Measurements from ENCODE around the gene GHR.

The GHR gene

DNA sequence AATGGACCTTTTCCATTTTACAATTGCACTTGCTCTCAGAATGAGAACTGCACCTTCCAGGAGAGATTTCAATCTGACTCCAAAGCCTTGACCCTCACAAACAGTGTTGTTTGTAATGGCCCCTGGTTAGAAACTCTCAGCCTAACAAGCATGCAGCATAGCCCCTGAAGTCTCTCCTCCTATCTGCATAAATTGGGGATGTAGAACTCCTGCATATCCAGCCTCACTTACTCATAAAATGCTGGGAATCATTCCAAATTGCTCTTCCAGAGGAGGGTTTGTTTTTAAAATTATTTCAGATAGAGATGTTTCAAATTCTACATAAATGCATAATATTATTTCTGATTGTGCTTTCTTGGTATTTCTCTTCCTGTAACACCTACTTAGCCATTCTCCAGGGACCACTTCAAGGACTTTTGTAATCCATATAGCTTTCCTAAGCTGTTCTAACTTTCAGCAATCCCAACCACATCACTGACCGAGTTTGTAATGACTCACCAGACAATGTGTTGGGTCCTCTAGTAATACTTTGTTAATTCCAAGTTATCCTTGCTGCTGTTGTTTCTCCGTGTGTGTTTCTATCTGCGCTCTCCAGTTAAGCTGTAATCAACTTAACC is 189.6 kb downstream of the GHR start:
- CTCF ChIA-PET, result interaction anchor here (1.0 to 1.1 kb wide), 2 partner anchors 29 to 189 kb away, joined by 3 to 6 read pairs; partner anchors contain the start of gene GHR
- no peak overlapping the region for H3K4me3 ChIP-seq (ENCODE audit: low read depth, low read length)

DNA sequence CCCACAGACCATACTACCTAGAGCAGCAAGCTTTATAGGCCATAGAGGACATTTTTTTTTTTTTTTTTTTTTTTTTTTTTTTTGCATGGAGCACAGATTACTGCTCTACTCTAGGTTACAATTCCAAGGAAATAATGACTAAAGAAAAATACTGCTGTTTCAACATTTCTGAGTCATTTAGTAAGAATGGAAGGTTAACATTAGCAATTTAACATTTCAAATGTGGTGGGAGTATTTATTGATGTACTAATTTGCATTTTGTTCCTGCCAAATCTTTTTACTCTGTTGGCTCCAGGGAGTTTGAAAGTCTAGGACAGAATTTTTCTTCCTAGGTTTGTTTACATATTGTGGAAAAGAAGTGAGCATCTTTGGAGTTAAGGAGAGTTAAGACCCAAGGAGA is 191.3 kb downstream of the GHR start:
- H3K4me1 ChIP-seq (ENCODE audit: control insufficient read depth, insufficient read depth, low read length), result 0 out of 2 replicates have a peak, but pooled peaks cover 3% of the 10 kb centered on the region
- POLR2A ChIA-PET, result no interaction called here
- no peaks in the 10 kb centered on the region for H3K36me3 ChIP-seq (ENCODE audit: control insufficient read depth in 2 of 2, insufficient read depth in 1 of 2, low read length in 2 of 2)
- TF ChIP-seq ZNF473 (tag by site-specific recombination; IDR thresholded peaks at IDR 0.05), result no peak
- TF ChIP-seq, protein P1, sequence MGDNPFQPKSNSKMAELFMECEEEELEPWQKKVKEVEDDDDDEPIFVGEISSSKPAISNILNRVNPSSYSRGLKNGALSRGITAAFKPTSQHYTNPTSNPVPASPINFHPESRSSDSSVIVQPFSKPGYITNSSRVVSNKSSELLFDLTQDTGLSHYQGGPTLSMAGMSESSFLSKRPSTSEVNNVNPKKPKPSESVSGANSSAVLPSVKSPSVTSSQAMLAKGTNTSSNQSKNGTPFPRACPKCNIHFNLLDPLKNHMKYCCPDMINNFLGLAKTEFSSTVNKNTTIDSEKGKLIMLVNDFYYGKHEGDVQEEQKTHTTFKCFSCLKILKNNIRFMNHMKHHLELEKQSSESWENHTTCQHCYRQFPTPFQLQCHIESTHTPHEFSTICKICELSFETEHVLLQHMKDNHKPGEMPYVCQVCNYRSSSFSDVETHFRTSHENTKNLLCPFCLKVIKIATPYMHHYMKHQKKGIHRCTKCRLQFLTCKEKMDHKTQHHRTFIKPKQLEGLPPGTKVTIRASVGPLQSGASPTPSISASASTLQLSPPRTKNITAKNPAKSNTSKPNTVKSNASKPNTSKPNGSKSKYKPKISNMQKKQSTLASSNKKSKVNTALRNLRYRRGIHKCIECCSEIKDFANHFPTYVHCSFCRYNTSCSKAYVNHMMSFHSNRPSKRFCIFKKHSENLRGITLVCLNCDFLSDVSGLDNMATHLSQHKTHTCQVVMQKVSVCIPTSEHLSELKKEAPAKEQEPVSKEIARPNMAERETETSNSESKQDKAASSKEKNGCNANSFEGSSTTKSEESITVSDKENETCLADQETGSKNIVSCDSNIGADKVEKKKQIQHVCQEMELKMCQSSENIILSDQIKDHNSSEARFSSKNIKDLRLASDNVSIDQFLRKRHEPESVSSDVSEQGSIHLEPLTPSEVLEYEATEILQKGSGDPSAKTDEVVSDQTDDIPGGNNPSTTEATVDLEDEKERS (tag by site-specific recombination; IDR thresholded peaks at IDR 0.05), result no peak
- TF ChIP-seq ZNF654 (tag by site-specific recombination; IDR thresholded peaks at IDR 0.05; ENCODE audit: low read depth), result no peak
- no peak for TF ChIP-seq MZF1 (tag by site-specific recombination; IDR thresholded peaks at IDR 0.05; ENCODE audit: borderline replicate concordance)
- no peak for TF ChIP-seq ZNF76 (tag by site-specific recombination; IDR thresholded peaks at IDR 0.05; ENCODE audit: borderline replicate concordance, low read depth)
- TF ChIP-seq ZFP41 (tag by site-specific recombination; IDR thresholded peaks at IDR 0.05; ENCODE audit: borderline replicate concordance), result no peak
- no peak for TF ChIP-seq ZNF394 (tag by site-specific recombination; IDR thresholded peaks at IDR 0.05; ENCODE audit: borderline replicate concordance)
- TF ChIP-seq TRIM28 (IDR thresholded peaks at IDR 0.05; ENCODE audit: borderline replicate concordance, low read length), result no peak
- TF ChIP-seq, protein P2, sequence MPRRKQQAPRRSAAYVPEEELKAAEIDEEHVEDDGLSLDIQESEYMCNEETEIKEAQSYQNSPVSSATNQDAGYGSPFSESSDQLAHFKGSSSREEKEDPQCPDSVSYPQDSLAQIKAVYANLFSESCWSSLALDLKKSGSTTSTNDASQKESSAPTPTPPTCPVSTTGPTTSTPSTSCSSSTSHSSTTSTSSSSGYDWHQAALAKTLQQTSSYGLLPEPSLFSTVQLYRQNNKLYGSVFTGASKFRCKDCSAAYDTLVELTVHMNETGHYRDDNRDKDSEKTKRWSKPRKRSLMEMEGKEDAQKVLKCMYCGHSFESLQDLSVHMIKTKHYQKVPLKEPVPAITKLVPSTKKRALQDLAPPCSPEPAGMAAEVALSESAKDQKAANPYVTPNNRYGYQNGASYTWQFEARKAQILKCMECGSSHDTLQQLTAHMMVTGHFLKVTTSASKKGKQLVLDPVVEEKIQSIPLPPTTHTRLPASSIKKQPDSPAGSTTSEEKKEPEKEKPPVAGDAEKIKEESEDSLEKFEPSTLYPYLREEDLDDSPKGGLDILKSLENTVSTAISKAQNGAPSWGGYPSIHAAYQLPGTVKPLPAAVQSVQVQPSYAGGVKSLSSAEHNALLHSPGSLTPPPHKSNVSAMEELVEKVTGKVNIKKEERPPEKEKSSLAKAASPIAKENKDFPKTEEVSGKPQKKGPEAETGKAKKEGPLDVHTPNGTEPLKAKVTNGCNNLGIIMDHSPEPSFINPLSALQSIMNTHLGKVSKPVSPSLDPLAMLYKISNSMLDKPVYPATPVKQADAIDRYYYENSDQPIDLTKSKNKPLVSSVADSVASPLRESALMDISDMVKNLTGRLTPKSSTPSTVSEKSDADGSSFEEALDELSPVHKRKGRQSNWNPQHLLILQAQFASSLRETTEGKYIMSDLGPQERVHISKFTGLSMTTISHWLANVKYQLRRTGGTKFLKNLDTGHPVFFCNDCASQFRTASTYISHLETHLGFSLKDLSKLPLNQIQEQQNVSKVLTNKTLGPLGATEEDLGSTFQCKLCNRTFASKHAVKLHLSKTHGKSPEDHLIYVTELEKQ (tag by site-specific recombination; IDR thresholded peaks at IDR 0.05; ENCODE audit: borderline replicate concordance), result no peak
- no peak for TF ChIP-seq ZFP3 (tag by site-specific recombination; IDR thresholded peaks at IDR 0.05; ENCODE audit: low read depth)
- TF ChIP-seq, protein P3, sequence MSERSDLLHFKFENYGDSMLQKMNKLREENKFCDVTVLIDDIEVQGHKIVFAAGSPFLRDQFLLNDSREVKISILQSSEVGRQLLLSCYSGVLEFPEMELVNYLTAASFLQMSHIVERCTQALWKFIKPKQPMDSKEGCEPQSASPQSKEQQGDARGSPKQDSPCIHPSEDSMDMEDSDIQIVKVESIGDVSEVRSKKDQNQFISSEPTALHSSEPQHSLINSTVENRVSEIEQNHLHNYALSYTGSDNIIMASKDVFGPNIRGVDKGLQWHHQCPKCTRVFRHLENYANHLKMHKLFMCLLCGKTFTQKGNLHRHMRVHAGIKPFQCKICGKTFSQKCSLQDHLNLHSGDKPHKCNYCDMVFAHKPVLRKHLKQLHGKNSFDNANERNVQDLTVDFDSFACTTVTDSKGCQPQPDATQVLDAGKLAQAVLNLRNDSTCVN (tag by site-specific recombination; optimal IDR thresholded peaks at IDR 0.05), result no peak
- no peak for TF ChIP-seq KLF10 (tag by site-specific recombination; IDR thresholded peaks at IDR 0.05)
- no peak overlapping the region for H3K27ac ChIP-seq (ENCODE audit: extremely low read depth, low read depth, low read length)
- CTCF ChIA-PET, result no interaction called here
- no peaks in the 10 kb centered on the region for H3K9me3 ChIP-seq (ENCODE audit: control insufficient read depth, insufficient read depth, low read depth, low read length)
- H3K4me3 ChIP-seq (ENCODE audit: low read depth, low read length), result no peak overlapping the region

More for the DNA sequence above, 189.6 kb downstream of the GHR start:
- 0 out of 2 replicates have a peak, but pooled peaks cover 3% of the 10 kb centered on the region for H3K4me1 ChIP-seq (ENCODE audit: control insufficient read depth, insufficient read depth, low read length)
- POLR2A ChIA-PET, result no interaction called here
- no peak overlapping the region for H3K27ac ChIP-seq (ENCODE audit: extremely low read depth, low read depth, low read length)
- no peaks in the 10 kb centered on the region for H3K9me3 ChIP-seq (ENCODE audit: control insufficient read depth, insufficient read depth, low read depth, low read length)
- TF ChIP-seq, protein P4, sequence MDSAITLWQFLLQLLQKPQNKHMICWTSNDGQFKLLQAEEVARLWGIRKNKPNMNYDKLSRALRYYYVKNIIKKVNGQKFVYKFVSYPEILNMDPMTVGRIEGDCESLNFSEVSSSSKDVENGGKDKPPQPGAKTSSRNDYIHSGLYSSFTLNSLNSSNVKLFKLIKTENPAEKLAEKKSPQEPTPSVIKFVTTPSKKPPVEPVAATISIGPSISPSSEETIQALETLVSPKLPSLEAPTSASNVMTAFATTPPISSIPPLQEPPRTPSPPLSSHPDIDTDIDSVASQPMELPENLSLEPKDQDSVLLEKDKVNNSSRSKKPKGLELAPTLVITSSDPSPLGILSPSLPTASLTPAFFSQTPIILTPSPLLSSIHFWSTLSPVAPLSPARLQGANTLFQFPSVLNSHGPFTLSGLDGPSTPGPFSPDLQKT (IDR thresholded peaks at IDR 0.05; ENCODE audit: borderline replicate concordance, low read depth, low read length), result no peak
- TF ChIP-seq, protein P5, sequence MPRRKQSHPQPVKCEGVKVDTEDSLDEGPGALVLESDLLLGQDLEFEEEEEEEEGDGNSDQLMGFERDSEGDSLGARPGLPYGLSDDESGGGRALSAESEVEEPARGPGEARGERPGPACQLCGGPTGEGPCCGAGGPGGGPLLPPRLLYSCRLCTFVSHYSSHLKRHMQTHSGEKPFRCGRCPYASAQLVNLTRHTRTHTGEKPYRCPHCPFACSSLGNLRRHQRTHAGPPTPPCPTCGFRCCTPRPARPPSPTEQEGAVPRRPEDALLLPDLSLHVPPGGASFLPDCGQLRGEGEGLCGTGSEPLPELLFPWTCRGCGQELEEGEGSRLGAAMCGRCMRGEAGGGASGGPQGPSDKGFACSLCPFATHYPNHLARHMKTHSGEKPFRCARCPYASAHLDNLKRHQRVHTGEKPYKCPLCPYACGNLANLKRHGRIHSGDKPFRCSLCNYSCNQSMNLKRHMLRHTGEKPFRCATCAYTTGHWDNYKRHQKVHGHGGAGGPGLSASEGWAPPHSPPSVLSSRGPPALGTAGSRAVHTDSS (tag by site-specific recombination; IDR thresholded peaks at IDR 0.05), result no peak
- TF ChIP-seq BCL11B (tag by site-specific recombination; IDR thresholded peaks at IDR 0.05; ENCODE audit: low read depth), result no peak
- no peak for TF ChIP-seq KLF7 (tag by site-specific recombination; IDR thresholded peaks at IDR 0.05; ENCODE audit: borderline replicate concordance)
- no peak for TF ChIP-seq KLF1 (tag by site-specific recombination; IDR thresholded peaks at IDR 0.05)
- TF ChIP-seq GLIS1 (tag by site-specific recombination; IDR thresholded peaks at IDR 0.05), result no peak
- TF ChIP-seq ZNF239 (tag by site-specific recombination; IDR thresholded peaks at IDR 0.05), result no peak
- no peak for TF ChIP-seq GFI1B (tag by site-specific recombination; IDR thresholded peaks at IDR 0.05)
- no peak for TF ChIP-seq ZNF510 (tag by site-specific recombination; IDR thresholded peaks at IDR 0.05; ENCODE audit: insufficient replicate concordance)
- TF ChIP-seq, protein P6, sequence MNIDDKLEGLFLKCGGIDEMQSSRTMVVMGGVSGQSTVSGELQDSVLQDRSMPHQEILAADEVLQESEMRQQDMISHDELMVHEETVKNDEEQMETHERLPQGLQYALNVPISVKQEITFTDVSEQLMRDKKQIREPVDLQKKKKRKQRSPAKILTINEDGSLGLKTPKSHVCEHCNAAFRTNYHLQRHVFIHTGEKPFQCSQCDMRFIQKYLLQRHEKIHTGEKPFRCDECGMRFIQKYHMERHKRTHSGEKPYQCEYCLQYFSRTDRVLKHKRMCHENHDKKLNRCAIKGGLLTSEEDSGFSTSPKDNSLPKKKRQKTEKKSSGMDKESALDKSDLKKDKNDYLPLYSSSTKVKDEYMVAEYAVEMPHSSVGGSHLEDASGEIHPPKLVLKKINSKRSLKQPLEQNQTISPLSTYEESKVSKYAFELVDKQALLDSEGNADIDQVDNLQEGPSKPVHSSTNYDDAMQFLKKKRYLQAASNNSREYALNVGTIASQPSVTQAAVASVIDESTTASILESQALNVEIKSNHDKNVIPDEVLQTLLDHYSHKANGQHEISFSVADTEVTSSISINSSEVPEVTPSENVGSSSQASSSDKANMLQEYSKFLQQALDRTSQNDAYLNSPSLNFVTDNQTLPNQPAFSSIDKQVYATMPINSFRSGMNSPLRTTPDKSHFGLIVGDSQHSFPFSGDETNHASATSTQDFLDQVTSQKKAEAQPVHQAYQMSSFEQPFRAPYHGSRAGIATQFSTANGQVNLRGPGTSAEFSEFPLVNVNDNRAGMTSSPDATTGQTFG (tag by site-specific recombination; IDR thresholded peaks at IDR 0.05; ENCODE audit: borderline replicate concordance), result no peak
- no peak for TF ChIP-seq ZNF610 (tag by site-specific recombination; IDR thresholded peaks at IDR 0.05; ENCODE audit: borderline replicate concordance)
- no peaks in the 10 kb centered on the region for H3K36me3 ChIP-seq (ENCODE audit: control insufficient read depth in 2 of 2, insufficient read depth in 1 of 2, low read length in 2 of 2)
